ENCODE data around the gene MED29.

DNA sequence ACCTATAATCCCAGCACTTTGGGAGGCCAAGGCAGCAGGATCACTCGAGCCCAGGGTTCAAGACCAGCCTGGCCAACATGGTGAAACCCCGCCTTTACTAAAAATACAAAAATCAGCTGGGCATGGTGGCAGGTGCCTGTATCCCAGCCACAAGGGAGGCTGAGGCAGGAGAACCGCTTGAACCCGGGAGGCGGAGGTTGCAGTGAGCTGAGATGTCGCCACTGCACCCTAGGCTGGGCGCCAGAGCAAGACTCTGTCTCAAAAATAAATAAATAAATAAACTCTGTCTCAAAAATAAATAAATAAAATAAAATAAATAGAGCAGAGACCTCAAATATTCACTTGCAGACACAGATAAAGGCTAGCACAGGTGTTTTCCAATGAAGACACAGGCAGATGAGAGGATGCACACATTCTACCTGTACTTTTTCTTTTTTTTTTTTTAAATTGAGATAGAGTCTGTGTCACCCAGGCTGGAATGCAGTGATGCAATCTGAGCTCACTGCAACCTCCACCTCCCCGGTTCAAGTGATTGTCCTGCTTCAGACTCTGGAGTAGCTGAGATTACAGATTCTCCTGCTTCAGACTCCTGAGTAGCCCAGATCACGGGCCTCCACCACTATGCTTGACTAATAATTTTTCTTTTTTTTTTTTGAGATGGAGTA is 47.2 kb downstream of the MED29 start:
- no peak for TF ChIP-seq POLR2A (IDR thresholded peaks at IDR 0.05)
- TF ChIP-seq, protein P1, sequence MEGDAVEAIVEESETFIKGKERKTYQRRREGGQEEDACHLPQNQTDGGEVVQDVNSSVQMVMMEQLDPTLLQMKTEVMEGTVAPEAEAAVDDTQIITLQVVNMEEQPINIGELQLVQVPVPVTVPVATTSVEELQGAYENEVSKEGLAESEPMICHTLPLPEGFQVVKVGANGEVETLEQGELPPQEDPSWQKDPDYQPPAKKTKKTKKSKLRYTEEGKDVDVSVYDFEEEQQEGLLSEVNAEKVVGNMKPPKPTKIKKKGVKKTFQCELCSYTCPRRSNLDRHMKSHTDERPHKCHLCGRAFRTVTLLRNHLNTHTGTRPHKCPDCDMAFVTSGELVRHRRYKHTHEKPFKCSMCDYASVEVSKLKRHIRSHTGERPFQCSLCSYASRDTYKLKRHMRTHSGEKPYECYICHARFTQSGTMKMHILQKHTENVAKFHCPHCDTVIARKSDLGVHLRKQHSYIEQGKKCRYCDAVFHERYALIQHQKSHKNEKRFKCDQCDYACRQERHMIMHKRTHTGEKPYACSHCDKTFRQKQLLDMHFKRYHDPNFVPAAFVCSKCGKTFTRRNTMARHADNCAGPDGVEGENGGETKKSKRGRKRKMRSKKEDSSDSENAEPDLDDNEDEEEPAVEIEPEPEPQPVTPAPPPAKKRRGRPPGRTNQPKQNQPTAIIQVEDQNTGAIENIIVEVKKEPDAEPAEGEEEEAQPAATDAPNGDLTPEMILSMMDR (IDR thresholded peaks at IDR 0.05) = no peak

All from adrenal gland (tissue), 5 donors.